Measurements from ENCODE around the gene C20orf141. TPM values are rescaled to one million over a fixed set of nuclear protein-coding genes. Genes with fewer than 3 reads are reported as not detected.

Gene C20orf141
- total RNA-seq, 1 donor from 2014 or later: not detected

- TF ChIP-seq CTCF (conservative IDR thresholded peaks at IDR 0.05; ENCODE audit: low read depth, low read length): no peak
- DNase-seq (ENCODE audit: low read depth): no peak
- no peak overlapping the region for H3K4me3 ChIP-seq (ENCODE audit: low read depth, low read length)
Observed at GRCh38 chr20:2849529-2849928, 34.7 kb downstream of the C20orf141 start.

GRCh38 chr20:2851086-2851485 lies 36.3 kb downstream of the C20orf141 start:
- DNase-seq (ENCODE audit: low read depth): no peak
- no peak for TF ChIP-seq CTCF (conservative IDR thresholded peaks at IDR 0.05; ENCODE audit: low read depth, low read length)
- H3K4me3 ChIP-seq (ENCODE audit: low read depth, low read length): no peak overlapping the region

DNA sequence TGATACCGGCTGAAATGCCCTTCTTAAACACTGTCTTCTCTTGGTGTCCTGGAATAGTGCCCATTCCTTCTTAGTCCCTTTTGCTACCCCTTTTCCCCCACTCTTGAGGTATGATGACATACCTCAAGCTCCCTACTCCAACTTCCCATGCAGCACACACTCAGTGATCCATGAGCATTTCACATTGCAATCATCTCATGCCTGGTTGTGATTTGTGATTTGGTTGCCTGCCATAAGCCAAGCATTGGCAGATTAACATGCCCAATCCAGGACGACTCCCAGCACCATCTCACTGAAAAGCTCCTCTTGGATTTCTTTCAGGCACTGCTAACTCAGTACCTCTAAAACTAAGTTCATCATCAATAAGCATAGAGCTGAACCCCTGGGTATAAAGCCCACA lies 43.8 kb downstream of the C20orf141 start:
- H3K4me3 ChIP-seq (ENCODE audit: low read depth, low read length): no peak overlapping the region
- TF ChIP-seq CTCF (conservative IDR thresholded peaks at IDR 0.05; ENCODE audit: low read depth, low read length): no peak
- no peak for DNase-seq (ENCODE audit: low read depth)

GRCh38 chr20:2859330-2860121 lies 44.7 kb downstream of the C20orf141 start:
- no peak overlapping the region for H3K4me3 ChIP-seq (ENCODE audit: low read depth, low read length)
- DNase-seq (ENCODE audit: low read depth): no peak
- TF ChIP-seq CTCF (conservative IDR thresholded peaks at IDR 0.05; ENCODE audit: low read depth, low read length): no peak

DNA sequence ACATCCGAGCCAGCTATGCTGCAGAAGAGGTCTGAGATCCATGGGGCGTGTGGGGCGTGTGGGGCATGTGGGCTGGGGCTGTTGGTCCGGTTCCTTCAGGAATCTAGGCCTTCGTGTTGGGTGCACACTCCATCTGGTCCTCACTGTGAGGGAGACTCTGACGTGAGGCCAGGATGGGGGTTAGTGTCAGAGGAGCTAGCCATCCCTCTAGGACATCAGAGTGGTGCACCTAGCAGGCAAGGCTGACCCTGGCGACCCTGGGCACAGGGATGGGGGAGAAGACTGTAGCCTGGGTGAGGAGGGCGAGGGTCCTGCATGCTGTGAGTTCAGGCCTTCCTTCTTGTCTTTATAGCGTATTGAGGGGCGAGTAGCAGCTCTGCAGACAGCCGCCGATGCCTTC lies 49.8 kb downstream of the C20orf141 start:
- no peak for DNase-seq (ENCODE audit: low read depth)
- no peak overlapping the region for H3K4me3 ChIP-seq (ENCODE audit: low read depth, low read length)
- TF ChIP-seq CTCF (conservative IDR thresholded peaks at IDR 0.05; ENCODE audit: low read depth, low read length): no peak

DNA sequence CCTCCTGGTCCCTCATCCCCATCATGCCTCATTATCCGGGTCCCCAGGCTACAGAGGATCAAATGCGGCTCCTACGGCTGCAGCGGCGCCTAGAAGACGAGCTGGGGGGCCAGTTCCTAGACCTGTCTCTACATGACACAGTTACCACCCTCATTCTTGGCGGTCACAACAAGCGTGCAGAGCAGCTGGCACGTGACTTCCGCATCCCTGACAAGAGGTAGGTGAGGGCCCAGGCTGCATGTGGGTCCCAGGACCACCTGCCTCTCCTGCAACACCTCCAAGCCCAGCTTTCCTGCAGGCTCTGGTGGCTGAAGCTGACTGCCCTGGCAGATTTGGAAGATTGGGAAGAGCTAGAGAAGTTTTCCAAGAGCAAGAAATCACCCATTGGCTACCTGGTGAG lies 50.3 kb downstream of the C20orf141 start:
- DNase-seq (ENCODE audit: low read depth): no peak
- H3K4me3 ChIP-seq (ENCODE audit: low read depth, low read length): no peak overlapping the region
- TF ChIP-seq CTCF (conservative IDR thresholded peaks at IDR 0.05; ENCODE audit: low read depth, low read length): no peak

Other genes starting within 250 kb of the C20orf141 start
- 172 and 318 TPM in 2 replicates for gene NOP56, start 162.4 kb upstream of the C20orf141 start, total RNA-seq
- gene IDH3B, start 150.8 kb upstream of the C20orf141 start, total RNA-seq: 99.3 and 123 TPM in 2 replicates
- 0.36 and 2.5 TPM in 2 replicates for gene EBF4, start 122.2 kb upstream of the C20orf141 start, total RNA-seq
- gene CPXM1, start 14.4 kb upstream of the C20orf141 start, total RNA-seq: 38.1 and 39.6 TPM in 2 replicates
- not detected in 2 replicates for gene TMEM239, start 1.4 kb downstream of the C20orf141 start, total RNA-seq
- 12.2 and 37.5 TPM in 2 replicates for gene PCED1A, start 25.7 kb downstream of the C20orf141 start, total RNA-seq
- gene VPS16, start 25.8 kb downstream of the C20orf141 start, total RNA-seq: 18.1 and 19.2 TPM in 2 replicates
- 34.8 and 40.8 TPM in 2 replicates for gene PTPRA, start 58.5 kb downstream of the C20orf141 start, total RNA-seq
- gene GNRH2, start 228.6 kb downstream of the C20orf141 start, total RNA-seq: not detected in 2 replicates
- gene MRPS26, start 231.1 kb downstream of the C20orf141 start, total RNA-seq: 107 and 128 TPM in 2 replicates